K562 (cell line): Measurements from ENCODE around the gene ST7. TPM values are rescaled to one million over a fixed set of nuclear protein-coding genes. Genes with fewer than 3 reads are reported as not detected.

Experiments
- ARNT ChIP-seq, 2 experiments: fragments of 450-650 bp; IDR thresholded peaks; 2 replicates each; pipeline ENCODE4 v1.6.1; 2016; ENCODE audit warnings: mild to moderate bottlenecking in 1 of 2
- BDP1 ChIP-seq: IDR thresholded peaks from 3 replicates; pipeline ENCODE4 v1.6.1; 2011; ENCODE audit not compliant: insufficient read length, insufficient read depth
- CBFB ChIP-seq: sonication (generic); formaldehyde crosslinking; IDR thresholded peaks from 2 replicates; pipeline ENCODE4 v1.4.0; 2020; ENCODE audit warnings: mild to moderate bottlenecking, missing genetic modification reagents
- CBX2 ChIP-seq: fragments of 200-600 bp; sonication (generic); IDR thresholded peaks from one replicate; pipeline ENCODE4 v1.6.1; 2012; ENCODE audit warnings: mild to moderate bottlenecking, low read length, inconsistent platforms; ENCODE audit not compliant: insufficient read depth, poor library complexity, severe bottlenecking
- GTF2A2 ChIP-seq: IDR thresholded peaks from 2 replicates; pipeline ENCODE4 v1.6.1; 2016; ENCODE audit warnings: mild to moderate bottlenecking, missing genetic modification characterization, missing compliant biosample characterization
- HEY1 ChIP-seq: fragments of 250-450 bp; sonication (Bioruptor Pico); IDR thresholded peaks from 2 replicates; pipeline ENCODE4 v1.5.0; 2020; ENCODE audit warnings: mild to moderate bottlenecking, moderate library complexity, borderline replicate concordance
- HNRNPL ChIP-seq: fragments of 200-400 bp; formaldehyde crosslinking; IDR thresholded peaks from 2 replicates; pipeline ENCODE4 v1.6.1; 2017; ENCODE audit warnings: low read depth, mild to moderate bottlenecking, low read length
- KHSRP ChIP-seq: fragments of 450-650 bp; IDR thresholded peaks from 2 replicates; pipeline ENCODE4 v1.6.1; 2017
- MAFG ChIP-seq: fragments of 450-650 bp; conservative IDR thresholded peaks from 2 replicates; pipeline ENCODE4 v1.6.1; 2016; ENCODE audit warnings: missing genetic modification characterization, missing compliant biosample characterization
- MIER1 ChIP-seq: fragments of 450-650 bp; IDR thresholded peaks from 2 replicates; pipeline ENCODE4 v1.6.1; 2016; ENCODE audit warnings: antibody characterized with exemption, mild to moderate bottlenecking, low read depth
- PCBP2 ChIP-seq: fragments of 200-400 bp; formaldehyde crosslinking; IDR thresholded peaks from 2 replicates; pipeline ENCODE4 v1.6.1; 2018; ENCODE audit warnings: low read length, low read depth, mild to moderate bottlenecking, moderate library complexity; ENCODE audit not compliant: poor library complexity, severe bottlenecking
- PHF20 ChIP-seq: fragments of 450-650 bp; IDR thresholded peaks from 2 replicates; pipeline ENCODE4 v1.6.1; 2018; ENCODE audit not compliant: partially characterized antibody
- RB1 ChIP-seq: fragments of 450-650 bp; IDR thresholded peaks from 2 replicates; pipeline ENCODE4 v1.6.1; 2017; ENCODE audit warnings: low read depth, mild to moderate bottlenecking
- XRCC5 ChIP-seq: fragments of 200-400 bp; formaldehyde crosslinking; IDR thresholded peaks from 2 replicates; pipeline ENCODE4 v1.6.1; 2017; ENCODE audit warnings: low read depth, mild to moderate bottlenecking, low read length
- YBX1 ChIP-seq: fragments of 450-650 bp; IDR thresholded peaks from 2 replicates; pipeline ENCODE4 v1.7.1; 2016; ENCODE audit warnings: mild to moderate bottlenecking
- ZBTB7A ChIP-seq: IDR thresholded peaks from 2 replicates; pipeline ENCODE4 v1.6.1; 2011; ENCODE audit warnings: low read depth, mild to moderate bottlenecking, low read length, moderate library complexity, borderline replicate concordance; ENCODE audit not compliant: control insufficient read depth
- ZC3H4 ChIP-seq: sonication (generic); formaldehyde crosslinking; IDR thresholded peaks from 2 replicates; pipeline ENCODE4 v1.9.0; 2021; ENCODE audit warnings: missing genetic modification reagents, borderline replicate concordance
- ZNF324 ChIP-seq: fragments of 250-450 bp; sonication (Bioruptor Pico); IDR thresholded peaks from 2 replicates; pipeline ENCODE4 v1.4.0; 2020; ENCODE audit warnings: mild to moderate bottlenecking
- polyA plus RNA-seq, 8 experiments: library from polyadenylated mRNA; depleted of rRNA in 4 of 8; stranded (reverse) in 5 of 8; unstranded in 3 of 8; fragments of >200 nt; fragmentation: Nextera tagmentation in 2 of 8; fragmentation: Illumina TruSeq in 1 of 8; extraction: Ambion mirVana in 2 of 8; extraction: Trizol in 1 of 8; gene quantifications; 2 replicates each; pipeline versions ENCODE4 v1.2.1 to v1.2.3, GENCODE V29; 2011 to 2014; ENCODE audit warnings: inconsistent platforms in 1 of 8, missing spikeins in 1 of 8
- total RNA-seq, 7 experiments: library from RNA; depleted of rRNA in 6 of 7; stranded (reverse); fragments of >200 nt in 6 of 7; fragmentation: Illumina TruSeq in 2 of 7; extraction: Trizol in 2 of 7; gene quantifications; 2 replicates each; pipeline versions ENCODE4 v1.2.1 to v1.2.3, GENCODE V29; 2011 to 2021; ENCODE audit warnings: low replicate concordance in 1 of 7
- TF ChIP-seq, protein P1 (sequence below): sonication (generic); formaldehyde crosslinking; IDR thresholded peaks from 2 replicates; pipeline ENCODE4 v1.8.0; 2023; ENCODE audit warnings: mild to moderate bottlenecking, missing genetic modification reagents
- TF ChIP-seq, protein P2 (sequence below), 2 experiments: fragments of 450-650 bp in 1 of 2; sonication (generic) in 1 of 2; formaldehyde crosslinking; conservative IDR thresholded peaks; 2 replicates each; pipeline versions ENCODE4 v1.4.0 to v1.8.1; 2020 to 2022; ENCODE audit warnings: mild to moderate bottlenecking in 1 of 2, missing genetic modification reagents in 1 of 2
- TF ChIP-seq, protein P3 (sequence below): fragments of 250-450 bp; sonication (Bioruptor Pico); IDR thresholded peaks from 2 replicates; pipeline ENCODE4 v1.6.1; 2021; ENCODE audit warnings: mild to moderate bottlenecking
- TF ChIP-seq, protein P4 (sequence below): sonication (generic); formaldehyde crosslinking; IDR thresholded peaks from 2 replicates; pipeline ENCODE4 v1.9.0; 2022; ENCODE audit warnings: mild to moderate bottlenecking, missing genetic modification reagents

Gene ST7
- total and polyA plus RNA-seq, 9 of the 15 experiments (the other 6 are each of a cell fraction or from before 2014, with no cell fraction given): 23.9 to 56.3 (median 36.9) TPM

DNA sequence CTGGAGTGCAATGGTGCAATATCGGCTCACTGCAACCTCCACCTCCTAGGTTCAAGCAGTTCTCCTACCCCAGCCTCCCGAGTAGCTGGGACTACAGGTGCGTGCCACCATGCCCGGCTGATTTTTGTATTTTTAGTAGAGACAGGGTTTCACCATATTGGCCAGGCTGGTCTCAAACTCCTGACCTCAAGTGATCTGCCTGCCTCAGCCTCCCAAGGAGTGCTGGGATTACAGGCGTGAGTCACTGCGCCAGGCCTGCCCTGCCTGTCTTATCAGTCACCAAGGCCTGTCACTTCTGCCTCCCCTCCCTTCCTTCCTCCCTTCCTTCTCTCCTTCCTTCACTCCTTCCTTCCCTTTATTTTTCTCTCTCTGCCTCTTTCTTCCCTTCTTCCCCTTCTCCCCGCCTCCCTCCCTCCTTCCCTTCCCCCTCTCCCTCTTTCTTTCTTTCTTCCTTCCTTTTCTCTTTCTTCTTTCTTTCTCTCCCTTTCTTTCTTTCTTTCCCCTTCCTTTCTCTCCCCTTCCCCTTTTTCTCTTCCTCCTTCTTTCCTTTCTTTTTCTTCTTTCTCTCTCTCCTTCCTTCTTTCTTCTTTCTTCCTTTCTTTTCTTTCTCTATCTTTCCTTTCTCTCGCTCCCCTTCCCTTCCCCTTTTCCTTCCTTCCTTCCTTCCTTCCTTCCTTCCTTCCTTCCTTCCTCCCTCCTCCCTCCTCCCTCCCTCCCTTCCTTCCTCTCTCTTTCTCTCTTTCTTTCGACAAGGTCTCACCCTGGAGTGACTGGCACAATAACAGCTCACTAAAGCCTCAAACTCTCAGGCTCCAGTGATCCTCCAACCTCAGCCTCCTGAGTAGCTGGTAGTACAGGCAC lies 3.1 kb upstream of the ST7 start (continued):
- 0 out of 2 replicates have a peak, but pooled peaks have one; percentile 18 for TF ChIP-seq GTF2A2 (tag)
- TF ChIP-seq ZC3H4 (CRISPR knock-in tag): no peak
- no peak for TF ChIP-seq CBFB (CRISPR knock-in tag)
- TF ChIP-seq MIER1: peak; percentile 90
- TF ChIP-seq, protein P1, sequence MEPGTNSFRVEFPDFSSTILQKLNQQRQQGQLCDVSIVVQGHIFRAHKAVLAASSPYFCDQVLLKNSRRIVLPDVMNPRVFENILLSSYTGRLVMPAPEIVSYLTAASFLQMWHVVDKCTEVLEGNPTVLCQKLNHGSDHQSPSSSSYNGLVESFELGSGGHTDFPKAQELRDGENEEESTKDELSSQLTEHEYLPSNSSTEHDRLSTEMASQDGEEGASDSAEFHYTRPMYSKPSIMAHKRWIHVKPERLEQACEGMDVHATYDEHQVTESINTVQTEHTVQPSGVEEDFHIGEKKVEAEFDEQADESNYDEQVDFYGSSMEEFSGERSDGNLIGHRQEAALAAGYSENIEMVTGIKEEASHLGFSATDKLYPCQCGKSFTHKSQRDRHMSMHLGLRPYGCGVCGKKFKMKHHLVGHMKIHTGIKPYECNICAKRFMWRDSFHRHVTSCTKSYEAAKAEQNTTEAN (CRISPR knock-in tag): no peak
- no peak for TF ChIP-seq PCBP2
- TF ChIP-seq MAFG: peak; percentile 20; the same call in 1 of the 2 replicates
- no peak for TF ChIP-seq ZNF324 (CRISPR knock-in tag)
- TF ChIP-seq, protein P2, sequence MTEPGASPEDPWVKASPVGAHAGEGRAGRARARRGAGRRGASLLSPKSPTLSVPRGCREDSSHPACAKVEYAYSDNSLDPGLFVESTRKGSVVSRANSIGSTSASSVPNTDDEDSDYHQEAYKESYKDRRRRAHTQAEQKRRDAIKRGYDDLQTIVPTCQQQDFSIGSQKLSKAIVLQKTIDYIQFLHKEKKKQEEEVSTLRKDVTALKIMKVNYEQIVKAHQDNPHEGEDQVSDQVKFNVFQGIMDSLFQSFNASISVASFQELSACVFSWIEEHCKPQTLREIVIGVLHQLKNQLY (CRISPR knock-in tag; conservative IDR thresholded peaks at IDR 0.05): no peak
- no peak for TF ChIP-seq RB1
- TF ChIP-seq, protein P3, sequence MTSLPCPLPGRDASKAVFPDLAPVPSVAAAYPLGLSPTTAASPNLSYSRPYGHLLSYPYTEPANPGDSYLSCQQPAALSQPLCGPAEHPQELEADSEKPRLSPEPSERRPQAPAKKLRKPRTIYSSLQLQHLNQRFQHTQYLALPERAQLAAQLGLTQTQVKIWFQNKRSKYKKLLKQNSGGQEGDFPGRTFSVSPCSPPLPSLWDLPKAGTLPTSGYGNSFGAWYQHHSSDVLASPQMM (CRISPR knock-in tag): no peak
- TF ChIP-seq HNRNPL: no peak
- TF ChIP-seq HEY1 (CRISPR knock-in tag): no peak
- no peak for TF ChIP-seq BDP1
- TF ChIP-seq PHF20: peak; percentile 67
- TF ChIP-seq XRCC5: no peak
- TF ChIP-seq ARNT (IDR thresholded peaks at IDR 0.05): peak; percentile 98 to 100
- peak; percentile 98 for TF ChIP-seq YBX1
- TF ChIP-seq, protein P4, sequence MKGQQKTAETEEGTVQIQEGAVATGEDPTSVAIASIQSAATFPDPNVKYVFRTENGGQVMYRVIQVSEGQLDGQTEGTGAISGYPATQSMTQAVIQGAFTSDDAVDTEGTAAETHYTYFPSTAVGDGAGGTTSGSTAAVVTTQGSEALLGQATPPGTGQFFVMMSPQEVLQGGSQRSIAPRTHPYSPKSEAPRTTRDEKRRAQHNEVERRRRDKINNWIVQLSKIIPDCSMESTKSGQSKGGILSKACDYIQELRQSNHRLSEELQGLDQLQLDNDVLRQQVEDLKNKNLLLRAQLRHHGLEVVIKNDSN (CRISPR knock-in tag): no peak
- TF ChIP-seq KHSRP: peak; percentile 78
- no peak for TF ChIP-seq ZBTB7A
- TF ChIP-seq CBX2: no peak
